GM23338 (cell line): ENCODE results near the gene CFH. TPM values are rescaled to one million over a fixed set of nuclear protein-coding genes. Genes with fewer than 3 reads are reported as not detected.

ENCODE experiments used
- ATAC-seq: fragments of 200-7000 bp; cut with Tn5 transposase; 3 replicates; pipeline ENCODE4 v1.9.1; 2020
- DNase-seq: peaks from one replicate; pipeline ENCODE4 v3.0.0-alpha.2; 2015; ENCODE audit warnings: low spot score
- H2AFZ ChIP-seq: fragments of 200-600 bp; sonication (generic); 2 replicates; pipeline ENCODE4 v1.8.0; 2016; ENCODE audit warnings: antibody characterized with exemption, mild to moderate bottlenecking, moderate library complexity
- H3F3A ChIP-seq: fragments of 200-600 bp; sonication (generic); replicated peaks from 2 replicates; pipeline ENCODE4 v1.8.0; 2017; ENCODE audit warnings: antibody characterized with exemption, mixed run types, low read depth
- H3K27ac ChIP-seq: fragments of 200-600 bp; sonication (generic); 2 replicates; pipeline ENCODE4 v1.6.1; 2016; ENCODE audit warnings: low read depth
- H3K27me3 ChIP-seq: fragments of 200-600 bp; sonication (generic); 2 replicates; pipeline ENCODE4 v1.8.0; 2016; ENCODE audit warnings: mild to moderate bottlenecking, mixed run types, moderate library complexity; ENCODE audit not compliant: insufficient read depth
- H3K36me3 ChIP-seq: fragments of 200-600 bp; sonication (generic); 2 replicates; pipeline ENCODE4 v1.8.0; 2016; ENCODE audit warnings: mild to moderate bottlenecking; ENCODE audit not compliant: insufficient read depth
- H3K4me1 ChIP-seq: fragments of 200-600 bp; sonication (generic); 2 replicates; pipeline ENCODE4 v1.8.0; 2016; ENCODE audit warnings: mild to moderate bottlenecking, moderate library complexity; ENCODE audit not compliant: insufficient read depth
- H3K4me2 ChIP-seq: fragments of 200-600 bp; sonication (generic); 2 replicates; pipeline ENCODE4 v1.7.1; 2017; ENCODE audit warnings: mixed run types
- H3K4me3 ChIP-seq: fragments of 200-600 bp; sonication (generic); 2 replicates; pipeline ENCODE4 v1.6.1; 2016; ENCODE audit warnings: mixed run types
- H3K79me2 ChIP-seq: fragments of 200-600 bp; sonication (generic); replicated peaks from 2 replicates; pipeline ENCODE4 v1.8.0; 2017; ENCODE audit warnings: mild to moderate bottlenecking; ENCODE audit not compliant: insufficient read depth
- H3K9me2 ChIP-seq: fragments of 200-600 bp; sonication (generic); 2 replicates; pipeline ENCODE4 v1.8.0; 2017; ENCODE audit not compliant: insufficient read depth
- H4K20me1 ChIP-seq: fragments of 200-600 bp; sonication (generic); replicated peaks from 2 replicates; pipeline ENCODE4 v1.8.0; 2017; ENCODE audit warnings: mild to moderate bottlenecking; ENCODE audit not compliant: insufficient read depth
- H3K27ac Mint-ChIP-seq: 2 replicates; pipeline ENCODE4 v1.8.0; 2020; ENCODE audit warnings: inconsistent platforms, mild to moderate bottlenecking, moderate library complexity, mixed read lengths
- H3K27me3 Mint-ChIP-seq: 3 replicates; pipeline ENCODE4 v1.8.0; 2022; ENCODE audit warnings: low read depth, mild to moderate bottlenecking, moderate library complexity, mixed read lengths, inconsistent platforms; ENCODE audit not compliant: insufficient read depth, poor library complexity
- H3K36me3 Mint-ChIP-seq: 3 replicates; pipeline ENCODE4 v1.8.0; 2021; ENCODE audit warnings: low read depth, mild to moderate bottlenecking, inconsistent platforms, moderate library complexity, mixed read lengths
- H3K4me1 Mint-ChIP-seq: 3 replicates; pipeline ENCODE4 v1.8.0; 2020; ENCODE audit warnings: mild to moderate bottlenecking, inconsistent platforms, mixed read lengths
- H3K4me3 Mint-ChIP-seq: 3 replicates; pipeline ENCODE4 v1.8.0; 2021; ENCODE audit warnings: moderate library complexity, mild to moderate bottlenecking, inconsistent platforms, mixed read lengths
- H3K9me3 Mint-ChIP-seq: 3 replicates; pipeline ENCODE4 v1.8.0; 2020; ENCODE audit warnings: moderate library complexity, mild to moderate bottlenecking, inconsistent platforms, mixed read lengths
- CREB1 ChIP-seq: fragments of 250-450 bp; sonication (Bioruptor Pico); IDR thresholded peaks from 2 replicates; pipeline ENCODE4 v1.5.0; 2020; ENCODE audit warnings: low read depth, mild to moderate bottlenecking, moderate library complexity
- CTCF ChIP-seq, 2 experiments: fragments of 200-600 bp in 1 of 2; sonication (generic) in 1 of 2; conservative IDR thresholded peaks; 2 replicates each; pipeline versions ENCODE4 v1.5.1 to v1.6.1; 2016 to 2017; ENCODE audit warnings: antibody characterized with exemption in 2 of 2, low read depth in 2 of 2, mild to moderate bottlenecking in 2 of 2, moderate library complexity in 1 of 2
- EZH2phosphoT487 ChIP-seq: fragments of 200-600 bp; sonication (generic); IDR thresholded peaks from one replicate; pipeline ENCODE4 v1.8.1; 2018; ENCODE audit warnings: antibody characterized with exemption; ENCODE audit not compliant: unreplicated experiment
- JUNB ChIP-seq: IDR thresholded peaks from one replicate; pipeline ENCODE4 v1.6.1; 2016; ENCODE audit warnings: antibody characterized with exemption; ENCODE audit not compliant: unreplicated experiment
- POLR2AphosphoS5 ChIP-seq: IDR thresholded peaks from 2 replicates; pipeline ENCODE4 v1.6.1; 2016; ENCODE audit warnings: antibody characterized with exemption, low read depth
- REST ChIP-seq: IDR thresholded peaks from one replicate; pipeline ENCODE4 v1.6.1; 2018; ENCODE audit warnings: antibody characterized with exemption; ENCODE audit not compliant: unreplicated experiment
- STAT1 ChIP-seq: IDR thresholded peaks from one replicate; pipeline ENCODE4 v1.6.1; 2016; ENCODE audit warnings: antibody characterized with exemption; ENCODE audit not compliant: unreplicated experiment
- ZNF462 ChIP-seq: fragments of 250-450 bp; sonication (Bioruptor Pico); IDR thresholded peaks from 2 replicates; pipeline ENCODE4 v1.5.0; 2020; ENCODE audit warnings: mild to moderate bottlenecking, moderate library complexity
- polyA plus RNA-seq: library from polyadenylated mRNA; unstranded; fragments of >200 nt; fragmentation: Nextera tagmentation; extraction: Ambion mirVana; gene quantifications from 2 replicates; pipeline ENCODE4 v1.2.1, GENCODE V29; 2016
- total RNA-seq: library from RNA; depleted of rRNA; stranded (reverse); fragments of >200 nt; shearing (Covaris generic); gene quantifications from 2 replicates; pipeline ENCODE4 v1.2.3, GENCODE V29; 2014
- TF ChIP-seq, protein P1 (sequence below): IDR thresholded peaks from 2 replicates; pipeline ENCODE4 v1.6.1; 2016; ENCODE audit warnings: antibody characterized with exemption

CFH gene
- total and polyA plus RNA-seq, 2 experiments from 2014 or later, result not detected

GRCh38 chr1:196603651-196604050 is 48.2 kb upstream of the CFH start:
- ATAC-seq (no peak), DNase-seq (no peak)
- no peak overlapping the region for H2AFZ ChIP-seq
- 0 out of 3 replicates have a peak, but pooled peaks cover 6% of the 10 kb centered on the region for H3K36me3 Mint-ChIP-seq
- H3K4me3 ChIP-seq, result no peak overlapping the region
- no peaks in the 10 kb centered on the region for H3K9me2 ChIP-seq
- no peak overlapping the region for H3K4me3 Mint-ChIP-seq
- H3K9me3 Mint-ChIP-seq, result no peaks in the 10 kb centered on the region
- no peaks in the 10 kb centered on the region for H3K27me3 ChIP-seq
- H3F3A ChIP-seq, result peaks cover 9% of the 10 kb centered on the region
- no peak overlapping the region for H3K27ac Mint-ChIP-seq
- no peaks in the 10 kb centered on the region; the same call in 1 of the 2 replicates for H3K36me3 ChIP-seq
- TF ChIP-seq CTCF (conservative IDR thresholded peaks at IDR 0.05; ENCODE audit: low read depth in 2 of 2) (no peak), STAT1 (no peak), REST (no peak), POLR2AphosphoS5 (no peak), ZNF462 (CRISPR knock-in tag) (no peak), JUNB (no peak), CREB1 (CRISPR knock-in tag) (no peak), EZH2phosphoT487 (no peak)
- TF ChIP-seq, protein P1, sequence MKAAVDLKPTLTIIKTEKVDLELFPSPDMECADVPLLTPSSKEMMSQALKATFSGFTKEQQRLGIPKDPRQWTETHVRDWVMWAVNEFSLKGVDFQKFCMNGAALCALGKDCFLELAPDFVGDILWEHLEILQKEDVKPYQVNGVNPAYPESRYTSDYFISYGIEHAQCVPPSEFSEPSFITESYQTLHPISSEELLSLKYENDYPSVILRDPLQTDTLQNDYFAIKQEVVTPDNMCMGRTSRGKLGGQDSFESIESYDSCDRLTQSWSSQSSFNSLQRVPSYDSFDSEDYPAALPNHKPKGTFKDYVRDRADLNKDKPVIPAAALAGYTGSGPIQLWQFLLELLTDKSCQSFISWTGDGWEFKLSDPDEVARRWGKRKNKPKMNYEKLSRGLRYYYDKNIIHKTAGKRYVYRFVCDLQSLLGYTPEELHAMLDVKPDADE, result no peak
- no peak overlapping the region for H3K4me2 ChIP-seq
- H3K4me1 Mint-ChIP-seq, result peaks cover 19% of the 10 kb centered on the region
- peaks cover 92% of the 10 kb centered on the region for H3K79me2 ChIP-seq
- H4K20me1 ChIP-seq, result peaks cover 15% of the 10 kb centered on the region
- no peak overlapping the region for H3K27ac ChIP-seq
- peaks cover 3% of the 10 kb centered on the region for H3K27me3 Mint-ChIP-seq
- H3K4me1 ChIP-seq, result peaks cover 16% of the 10 kb centered on the region
